Activated T-cell treated with anti-CD3 and anti-CD28 coated beads for 4 hours (primary cell): Measurements from ENCODE around the gene LRRC8B.
"Not testable (repeated sequence)": the region's sequence is repeated elsewhere in the genome, so short reads cannot be mapped to it uniquely, and the experiment has no call there.

Experiments used
- DNase-seq: peaks from one replicate; pipeline ENCODE4 v3.0.0-alpha.2; 2020

The LRRC8B gene

DNA sequence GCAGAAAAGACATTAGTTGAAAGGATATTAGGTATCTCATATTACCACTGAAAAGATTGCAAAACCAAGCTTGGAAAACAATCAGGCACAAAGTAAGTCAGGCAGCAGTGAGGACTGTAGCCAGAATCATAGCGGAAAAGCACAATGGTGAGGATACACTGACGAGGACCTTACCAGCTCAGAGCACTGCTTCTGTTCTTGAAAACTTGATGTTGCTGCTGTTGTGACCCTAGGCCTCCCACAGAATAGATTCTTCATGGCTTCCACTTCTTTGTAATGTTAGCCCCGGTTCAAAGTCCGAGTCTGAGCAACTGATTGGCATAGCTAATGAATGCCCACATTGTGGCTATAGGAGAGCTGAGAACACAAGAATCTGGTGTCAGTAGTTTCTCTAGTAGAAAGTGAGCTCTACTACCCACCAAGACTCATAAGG lies 63.1 kb downstream of the LRRC8B start:
- DNase-seq = no peak

DNA sequence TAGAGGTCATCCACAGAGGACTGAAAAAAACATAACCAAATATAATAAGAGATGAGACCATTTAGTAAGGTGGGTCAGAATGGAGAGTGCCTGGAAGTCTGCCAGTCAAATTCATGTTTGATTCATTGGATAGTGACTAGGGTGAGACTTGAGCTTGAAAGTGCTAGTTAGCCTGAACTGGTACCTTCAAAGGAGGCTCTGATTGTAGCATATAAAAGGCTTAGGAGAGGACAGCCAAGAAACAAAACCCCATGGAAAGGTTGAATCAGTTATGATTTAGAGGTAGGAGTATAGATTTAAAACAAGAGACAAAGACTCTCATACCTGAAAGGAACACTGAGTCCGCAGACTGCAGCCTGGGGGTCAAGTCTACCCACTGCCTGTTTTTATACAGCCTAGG lies 63.9 kb downstream of the LRRC8B start:
- no peak for DNase-seq

DNA sequence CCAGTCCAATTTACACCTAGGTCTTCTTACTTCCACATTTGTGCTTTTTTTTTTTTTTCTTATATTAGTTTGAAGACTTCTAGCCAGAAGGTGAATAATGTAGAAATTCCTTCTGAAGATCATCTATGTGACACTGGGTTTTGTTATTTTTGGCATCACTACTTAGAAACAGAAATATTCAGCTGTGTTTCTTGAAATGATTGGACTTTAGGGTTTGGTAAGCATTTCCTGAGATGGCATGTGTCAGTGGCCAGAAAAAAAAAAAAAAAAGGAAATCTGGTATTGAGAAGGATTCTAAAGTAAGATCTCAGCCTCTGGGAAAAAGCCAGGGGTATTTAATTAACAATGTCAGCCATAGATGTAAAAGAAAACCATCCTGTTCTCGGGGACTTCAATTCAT lies 64.9 kb downstream of the LRRC8B start:
- no peak for DNase-seq

DNA sequence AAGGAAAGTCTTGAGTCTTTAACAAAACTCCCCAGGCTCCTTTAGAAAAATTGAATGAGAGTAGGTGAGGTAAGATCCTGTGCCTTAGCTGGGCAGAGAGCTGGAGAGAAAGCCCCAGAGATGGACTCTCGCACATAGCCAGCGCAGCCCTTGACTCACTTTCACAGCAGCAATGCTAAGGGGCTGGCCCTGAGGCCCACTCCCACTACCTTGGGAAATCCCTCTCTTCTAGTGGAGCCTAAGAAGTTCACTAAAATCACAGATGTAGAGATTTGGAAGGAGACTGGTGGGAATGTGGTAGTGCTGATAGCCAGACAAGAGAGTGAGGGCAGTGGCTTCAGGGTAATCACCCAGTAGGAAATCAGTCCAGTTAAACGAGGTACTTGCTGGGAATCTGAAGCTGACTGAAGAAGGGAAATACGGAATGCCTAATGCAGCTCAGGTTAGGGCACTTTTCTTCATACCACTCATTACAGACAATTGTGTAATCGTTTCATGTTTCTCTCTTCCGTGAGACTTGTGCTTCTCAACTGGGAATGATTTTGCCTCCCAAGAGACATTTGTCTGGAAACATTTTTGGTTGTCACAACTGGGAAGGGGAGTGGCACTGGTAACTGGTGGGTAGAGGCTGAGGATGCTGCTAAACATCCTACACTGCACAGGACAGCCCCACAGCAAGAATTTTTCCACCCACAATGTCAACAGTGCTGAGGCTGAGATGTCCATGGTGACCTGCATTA lies 65.9 kb downstream of the LRRC8B start:
- no peak for DNase-seq

DNA sequence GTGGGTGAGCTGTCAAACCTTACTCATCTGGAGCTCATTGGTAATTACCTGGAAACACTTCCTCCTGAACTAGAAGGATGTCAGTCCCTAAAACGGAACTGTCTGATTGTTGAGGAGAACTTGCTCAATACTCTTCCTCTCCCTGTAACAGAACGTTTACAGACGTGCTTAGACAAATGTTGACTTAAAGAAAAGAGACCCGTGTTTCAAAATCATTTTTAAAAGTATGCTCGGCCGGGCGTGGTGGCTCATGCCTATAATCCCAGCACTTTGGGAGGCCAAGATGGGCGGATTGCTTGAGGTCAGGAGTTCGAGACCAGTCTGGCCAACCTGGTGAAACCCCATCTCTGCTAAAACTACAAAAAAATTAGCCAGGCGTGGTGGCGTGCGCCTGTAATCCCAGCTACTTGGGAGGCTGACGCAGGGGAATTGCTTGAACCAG lies 68.3 kb downstream of the LRRC8B start:
- not testable (repeated sequence) for DNase-seq

DNA sequence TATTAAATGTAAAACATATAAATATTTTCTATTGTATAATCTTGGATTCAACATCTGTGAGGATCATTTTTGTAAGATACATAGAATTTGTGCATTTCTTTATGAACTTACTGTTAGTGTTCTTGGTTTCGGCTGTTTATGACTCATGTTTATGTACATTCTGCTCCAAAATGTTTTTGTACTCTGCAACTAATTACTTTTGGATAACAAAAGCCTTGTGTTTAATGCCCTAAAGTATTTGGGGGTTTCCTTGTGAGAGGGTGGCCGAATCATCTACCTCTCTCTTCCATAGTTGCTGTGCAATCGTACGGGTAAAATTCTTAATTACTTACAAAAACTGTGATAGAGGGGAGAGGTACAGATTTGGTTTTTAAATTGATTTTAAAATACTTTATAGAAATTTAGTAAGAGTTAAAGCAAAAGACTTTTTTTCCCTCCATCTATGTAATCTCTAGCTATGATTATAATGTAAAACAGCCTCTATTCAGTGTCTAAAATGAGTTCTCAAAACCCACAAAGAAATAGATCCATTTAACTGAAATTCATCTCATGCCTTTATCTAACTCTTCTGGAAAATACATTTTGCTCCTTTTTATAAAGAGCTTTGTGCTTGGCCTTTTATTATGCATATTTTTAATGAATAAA lies 69.6 kb downstream of the LRRC8B start:
- DNase-seq = no peak

DNA sequence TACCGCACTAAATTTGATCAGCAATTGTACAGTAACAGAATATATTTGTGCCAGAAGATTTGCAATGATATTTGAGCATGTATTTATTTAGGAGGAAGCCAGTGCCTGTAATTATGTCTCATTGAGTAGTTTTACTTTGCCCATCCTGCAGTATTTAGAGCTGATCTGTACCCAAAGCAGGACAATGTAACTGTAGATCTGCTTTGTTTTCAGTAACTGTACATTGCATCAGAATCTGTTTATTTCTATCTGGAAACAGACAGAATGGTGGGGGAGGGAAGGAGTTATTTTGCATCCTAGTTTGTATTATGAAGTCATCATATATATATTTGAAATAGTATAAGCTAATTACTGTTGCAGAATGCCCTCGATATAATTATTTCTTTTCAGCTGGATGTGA lies 72.1 kb downstream of the LRRC8B start:
- DNase-seq = no peak

DNA sequence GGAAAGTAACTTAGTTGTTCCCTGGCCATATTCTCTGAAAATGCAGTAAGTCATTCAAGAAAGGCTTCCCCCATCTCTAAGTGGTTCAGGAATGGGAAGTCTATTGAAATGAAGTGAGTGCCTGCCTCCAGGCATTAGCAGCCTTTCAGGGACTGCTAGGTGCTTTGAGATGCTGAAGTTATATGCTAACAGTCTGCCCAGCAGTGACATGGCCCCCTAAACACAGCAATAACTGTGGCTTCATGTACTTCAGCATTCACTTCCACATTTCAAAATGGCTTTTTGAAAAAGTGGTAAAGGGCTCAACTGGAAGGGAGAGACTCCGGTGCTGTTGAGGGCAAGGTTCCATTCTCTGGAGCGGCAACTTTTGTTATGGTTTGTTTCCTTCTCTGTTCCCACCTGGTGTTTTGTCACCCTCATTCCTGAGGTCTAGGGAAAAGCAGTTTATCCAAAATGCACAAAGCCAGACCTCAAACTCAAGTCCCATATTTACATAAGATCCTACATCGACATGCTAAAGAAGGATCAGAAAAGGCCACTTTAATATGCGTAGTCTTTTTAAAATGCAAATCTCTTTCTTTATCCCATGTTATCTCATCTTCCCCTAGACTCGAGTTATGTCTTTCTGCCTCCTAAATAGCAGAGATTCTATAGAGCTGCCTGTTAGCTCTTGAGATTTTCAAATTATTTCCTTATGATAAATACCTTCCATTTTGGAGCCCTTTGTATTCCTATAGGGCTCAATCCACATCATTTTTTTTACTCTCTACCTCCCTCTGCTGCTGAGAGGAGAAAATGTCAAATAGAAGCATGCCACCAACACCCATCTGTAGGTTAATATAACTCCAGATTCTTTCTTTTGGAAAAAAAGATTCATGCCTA lies 74.1 kb downstream of the LRRC8B start:
- DNase-seq = no peak

DNA sequence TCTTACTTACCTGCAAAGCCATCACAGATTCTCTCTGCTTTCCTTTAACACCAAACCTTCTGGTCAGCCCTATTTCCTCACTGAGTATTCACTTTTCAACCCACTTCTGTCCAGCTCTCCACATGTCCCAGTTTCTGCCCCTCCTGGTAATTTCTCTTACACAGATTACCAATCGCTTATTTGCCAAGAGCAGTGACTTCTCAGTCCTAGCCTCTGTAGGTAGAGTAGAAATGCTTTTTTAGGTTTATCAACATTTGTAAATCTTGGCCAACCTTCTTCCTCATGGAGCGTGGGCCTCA lies 74.7 kb downstream of the LRRC8B start:
- DNase-seq = no peak

DNA sequence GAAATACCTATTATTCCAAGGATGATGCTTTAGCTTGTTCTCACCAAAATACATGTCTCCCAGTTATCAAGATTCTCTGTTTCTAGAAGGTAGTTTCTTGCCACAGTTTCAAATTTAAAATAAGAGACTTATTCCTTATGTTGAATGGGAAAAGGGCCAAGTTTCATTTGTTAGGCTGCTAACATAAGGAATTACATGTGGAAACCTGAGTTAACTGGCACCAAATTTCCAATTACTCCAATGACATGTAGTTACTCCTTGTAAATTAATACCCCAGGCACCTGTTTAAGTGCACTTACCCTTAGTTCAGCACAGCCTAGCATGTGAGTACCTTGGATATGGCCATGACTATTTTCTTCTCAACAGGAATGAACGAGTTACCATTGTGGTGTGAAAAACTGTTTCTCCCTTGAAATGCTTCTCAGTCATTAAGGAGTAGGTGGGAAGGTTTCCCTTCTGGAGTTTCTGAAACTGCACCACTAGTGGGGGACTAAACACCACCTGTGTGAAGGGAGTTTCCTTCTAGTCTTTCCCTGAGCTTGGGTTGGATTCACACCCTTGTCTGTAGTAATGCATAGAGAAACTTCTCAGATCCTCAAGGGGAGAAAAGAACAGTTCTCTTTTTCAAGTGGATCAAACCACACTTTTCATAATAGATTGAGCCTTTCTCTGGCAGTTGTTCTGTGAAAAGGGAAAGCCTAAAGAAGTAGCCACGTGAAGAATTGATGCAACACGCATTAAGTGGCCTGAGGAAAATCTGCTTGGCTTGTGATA lies 76.0 kb downstream of the LRRC8B start:
- no peak for DNase-seq

DNA sequence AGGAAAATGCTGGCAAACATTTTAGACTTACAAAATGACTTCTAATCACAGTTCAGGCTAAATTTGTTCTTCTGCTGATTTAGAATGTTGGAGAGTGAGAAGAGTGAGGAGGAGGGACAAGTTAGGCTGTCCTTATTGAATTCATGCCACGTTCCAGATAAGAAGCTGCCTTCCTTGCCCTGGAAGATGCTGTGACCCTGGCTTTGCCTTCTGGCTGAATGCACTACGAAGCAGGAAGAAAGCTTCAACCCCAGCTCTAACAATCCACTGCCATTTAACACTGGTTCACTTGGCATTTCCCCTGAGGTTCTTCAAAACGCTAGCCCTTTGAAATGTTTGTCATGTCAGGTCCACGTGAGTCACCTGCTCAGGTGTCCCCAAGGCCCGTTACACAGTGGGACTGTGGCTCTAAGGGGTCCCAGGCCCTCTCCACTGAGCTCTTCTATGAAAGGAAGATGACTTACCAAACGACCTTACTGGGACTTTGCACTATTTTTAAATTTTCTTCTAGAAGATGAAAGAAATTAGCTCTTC lies 78.3 kb downstream of the LRRC8B start:
- DNase-seq = peak; percentile 26

DNA sequence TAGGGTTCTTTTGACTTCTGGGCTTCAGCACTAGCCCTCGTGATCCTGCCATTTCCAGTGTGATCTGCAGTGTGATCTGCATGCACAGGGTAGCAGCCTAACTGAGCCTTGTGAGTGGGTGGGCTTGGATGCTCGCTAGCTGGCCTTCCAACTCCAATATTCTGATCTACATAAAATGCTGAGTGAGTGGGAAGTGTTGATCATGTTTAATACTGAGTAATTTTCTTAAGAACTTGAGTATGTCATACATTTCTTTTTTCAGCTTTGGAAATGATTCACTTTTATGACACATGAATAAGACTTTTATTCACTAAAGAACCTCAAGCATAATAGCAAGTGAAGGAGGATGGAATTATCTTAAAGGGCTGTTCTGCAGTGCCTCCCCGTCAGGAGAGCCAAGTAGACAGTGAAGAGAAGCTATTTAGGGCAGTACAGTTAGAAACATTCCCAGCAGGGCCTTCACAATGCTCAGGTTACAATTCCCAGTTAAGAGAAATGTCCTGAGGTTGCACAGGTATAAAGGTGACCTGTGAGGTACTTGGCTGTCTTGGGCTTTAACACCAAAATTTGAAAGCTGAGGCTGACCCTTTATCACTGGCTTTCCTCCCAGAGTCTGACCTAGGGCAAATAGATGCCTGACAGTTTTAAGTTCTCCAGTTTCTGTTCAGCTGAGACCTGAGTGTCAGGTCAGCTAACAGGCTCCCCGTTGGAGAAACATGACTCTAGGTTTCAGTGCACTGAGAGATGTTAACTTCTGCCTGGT lies 79.2 kb downstream of the LRRC8B start:
- peak; percentile 43 for DNase-seq

DNA sequence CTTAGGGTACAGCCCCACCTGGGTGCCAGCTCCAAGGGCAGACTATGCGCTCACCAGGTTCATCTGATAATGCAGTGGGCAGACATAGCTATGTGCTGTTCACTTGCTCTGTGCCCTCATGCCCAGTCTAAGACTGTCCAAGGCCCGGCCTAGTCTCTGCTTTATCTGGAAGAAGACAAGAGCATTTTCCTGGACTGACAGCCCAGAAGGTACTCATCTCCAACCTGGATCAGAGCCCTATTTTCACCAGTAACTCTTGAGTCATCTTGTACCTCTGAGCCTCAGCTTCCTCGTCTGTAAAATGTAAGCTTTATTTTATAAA lies 79.7 kb downstream of the LRRC8B start:
- DNase-seq = no peak

DNA sequence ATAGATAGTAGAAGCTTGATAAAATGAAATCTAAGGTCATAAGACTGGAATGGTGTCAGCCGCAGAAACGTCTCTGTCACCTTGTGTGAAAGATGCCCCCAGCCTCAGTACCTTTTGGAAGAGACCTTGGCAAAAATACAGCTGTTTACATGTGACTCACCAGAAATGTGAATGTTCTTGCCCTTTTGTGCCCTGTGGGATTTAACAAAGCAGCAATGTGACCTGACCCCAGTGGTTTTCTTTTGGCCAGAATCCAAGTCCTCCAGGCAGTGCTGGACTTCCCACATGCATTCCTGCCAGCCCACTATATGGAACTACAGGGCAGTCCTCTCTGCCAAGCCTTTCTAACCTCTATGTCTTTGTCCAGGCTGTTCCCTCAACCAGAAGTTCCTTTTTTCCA lies 81.1 kb downstream of the LRRC8B start:
- no peak for DNase-seq

DNA sequence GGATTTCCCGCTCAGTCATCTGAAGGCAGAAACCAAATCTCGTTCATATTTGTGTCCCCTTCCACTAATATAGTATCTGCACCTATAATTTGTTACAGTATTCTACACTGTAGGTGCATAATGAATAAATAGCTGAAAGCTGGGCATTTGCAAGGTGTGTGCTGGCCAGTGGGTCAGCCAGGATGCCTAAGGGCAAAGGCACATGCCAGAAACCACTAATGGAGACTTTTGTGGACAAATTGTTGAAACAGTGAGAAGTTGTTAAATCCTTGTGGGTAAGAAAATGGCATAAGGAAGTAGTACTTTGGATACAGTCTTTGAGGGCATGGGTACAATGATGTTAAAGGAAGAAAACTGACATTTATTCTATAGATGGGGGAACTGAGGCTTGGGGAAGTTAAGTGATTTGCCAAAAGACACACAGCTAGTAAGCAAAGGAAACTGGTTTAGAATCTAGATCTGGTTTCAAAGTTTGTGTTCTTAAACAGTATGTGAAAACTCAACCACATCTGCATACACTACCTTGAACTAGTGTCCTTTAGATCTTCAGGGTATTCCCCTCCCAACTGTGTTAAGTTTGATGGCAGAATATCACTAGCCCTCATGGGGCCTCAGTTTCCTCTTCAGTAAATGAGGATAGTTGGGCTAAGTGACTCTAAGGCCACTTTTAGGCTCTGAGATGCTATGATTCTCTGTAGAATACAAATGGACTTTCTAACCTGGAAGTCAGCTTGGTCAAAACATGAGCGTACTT lies 81.8 kb downstream of the LRRC8B start:
- no peak for DNase-seq

DNA sequence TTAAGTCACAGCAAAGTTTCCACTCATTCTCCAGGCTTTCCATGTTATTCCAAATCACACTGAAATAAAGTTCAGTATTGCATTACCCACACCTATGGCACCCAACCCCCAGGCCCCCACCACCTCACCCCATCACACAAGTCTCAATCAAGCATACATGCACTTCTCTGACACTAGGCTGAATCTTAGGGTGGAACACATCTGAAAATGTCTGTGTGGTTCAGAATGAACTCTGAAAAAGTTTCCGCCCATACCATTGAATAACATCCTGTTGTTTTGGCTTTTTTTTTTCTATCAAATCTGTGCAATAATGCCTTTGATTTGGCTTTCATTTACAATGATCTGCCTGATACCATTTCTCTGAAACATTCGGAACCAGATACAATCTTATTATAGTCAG lies 82.5 kb downstream of the LRRC8B start:
- DNase-seq = peak; percentile 33

DNA sequence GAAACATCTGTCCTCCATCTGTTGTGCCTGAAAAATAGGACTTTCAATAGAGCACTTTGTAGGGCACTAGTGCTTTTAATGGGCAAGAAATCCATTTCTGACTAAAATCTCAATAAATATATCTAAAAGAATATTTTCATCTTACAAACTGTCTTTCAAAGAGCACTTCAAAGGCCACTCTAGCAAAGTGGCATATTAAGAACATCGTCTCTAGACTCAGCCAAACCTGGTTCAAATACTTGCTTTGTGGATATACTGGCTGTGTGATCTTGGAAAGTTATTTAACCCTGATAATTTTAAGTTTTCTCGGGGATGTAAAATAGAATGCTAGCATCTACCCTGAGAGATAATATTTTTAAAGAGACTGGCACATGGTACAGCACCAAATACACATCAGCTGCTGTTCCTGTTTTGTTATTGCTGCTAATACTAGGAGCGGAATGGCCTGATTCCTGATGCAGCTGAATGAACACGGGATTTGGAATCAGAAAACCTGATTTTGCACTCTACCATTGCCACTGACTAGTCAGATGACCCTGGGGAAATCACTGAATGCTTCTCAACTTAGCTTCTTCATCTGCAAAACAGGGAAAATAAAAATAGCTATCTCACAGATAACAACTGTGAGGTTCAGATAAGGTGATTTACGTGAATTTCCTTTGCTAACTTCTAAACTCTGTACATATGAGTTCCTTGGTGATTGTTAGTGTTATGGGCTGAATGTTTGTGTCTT lies 83.1 kb downstream of the LRRC8B start:
- no peak for DNase-seq

DNA sequence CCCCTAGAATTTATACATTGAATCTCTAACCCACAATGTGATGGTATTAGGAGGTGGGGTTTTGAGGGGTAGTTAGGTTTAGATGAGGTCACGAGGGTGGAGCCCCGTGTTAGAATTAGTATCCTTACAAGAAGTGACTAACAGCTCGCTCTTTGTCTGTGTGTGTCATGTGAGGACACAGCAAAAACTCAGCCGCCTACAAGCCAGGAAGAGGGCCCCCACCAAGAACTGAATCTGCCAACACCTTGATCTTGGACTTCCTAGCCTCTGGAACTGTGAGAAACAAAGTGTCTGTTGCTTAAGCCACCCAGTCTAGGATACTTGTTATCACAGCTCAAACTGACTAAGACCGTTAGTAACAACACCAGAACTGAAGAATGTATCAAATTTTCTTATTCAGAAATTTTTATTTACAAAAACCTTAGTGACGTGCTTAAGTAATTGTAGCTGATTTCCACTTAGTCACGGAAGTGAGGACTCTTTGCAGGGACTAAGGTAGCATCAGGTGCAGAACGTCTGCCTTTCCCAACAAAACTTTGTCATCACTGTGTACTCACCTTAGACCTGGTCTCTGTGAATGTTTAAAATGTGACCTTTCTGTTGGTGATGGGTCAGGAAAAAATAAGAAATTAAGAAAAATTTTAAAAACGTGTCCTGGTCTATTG lies 83.8 kb downstream of the LRRC8B start:
- peak; percentile 63 for DNase-seq

DNA sequence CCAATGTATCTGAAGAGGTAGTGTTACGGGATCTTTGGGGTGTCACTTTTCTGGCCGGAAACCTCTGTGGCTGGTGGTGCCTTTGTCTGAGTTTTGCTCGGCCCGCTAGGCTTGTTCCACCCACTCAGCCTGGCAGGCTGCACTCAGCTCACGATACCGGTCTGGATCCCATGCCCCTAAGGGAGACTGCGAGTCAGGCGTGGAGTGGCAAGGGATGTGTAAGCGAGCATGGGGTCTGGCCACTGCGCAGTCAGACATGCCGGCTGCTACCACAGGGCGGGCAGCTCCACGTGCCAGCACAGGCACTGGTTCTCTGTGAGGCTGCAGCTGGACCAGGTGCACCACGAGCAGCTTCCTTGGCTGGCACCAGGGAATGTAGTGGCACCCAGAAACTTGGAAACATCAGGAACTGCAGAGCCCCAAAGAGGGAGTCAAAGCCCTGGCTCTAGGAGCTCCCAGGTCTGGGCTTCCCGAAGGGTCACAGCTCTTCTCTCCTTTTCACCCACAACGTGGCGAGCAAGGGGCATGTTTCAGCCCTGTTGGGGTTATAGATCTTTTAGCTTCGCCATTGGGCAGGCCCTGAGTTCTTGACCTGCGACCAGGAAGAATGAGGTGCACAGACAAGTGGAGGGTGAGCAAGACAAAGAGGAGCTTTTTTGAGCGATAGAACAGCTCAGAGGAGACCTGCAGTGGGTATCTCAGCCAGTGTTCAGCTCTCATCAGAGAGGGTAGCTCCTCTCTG lies 84.5 kb downstream of the LRRC8B start:
- DNase-seq = peak; percentile 45
